Mesothelial cell of epicardium (in vitro differentiated cells): ENCODE measurements around the gene MVB12B. TPM values are rescaled to one million over a fixed set of nuclear protein-coding genes. Genes with fewer than 3 reads are reported as not detected.

Experiments used
- DNase-seq, 2 experiments: peaks; one replicate each; pipeline ENCODE4 v3.0.0; 2021; ENCODE audit warnings: low spot score in 2 of 2; ENCODE audit not compliant: unreplicated experiment in 2 of 2
- H3K27ac Mint-ChIP-seq: 2 replicates; pipeline ENCODE4 v1.8.0; 2021; ENCODE audit warnings: mixed read lengths
- H3K27me3 Mint-ChIP-seq: 2 replicates; pipeline ENCODE4 v1.8.0; 2021; ENCODE audit warnings: low read depth, mixed read lengths
- H3K36me3 Mint-ChIP-seq: 2 replicates; pipeline ENCODE4 v1.8.0; 2021; ENCODE audit warnings: mixed read lengths
- H3K4me1 Mint-ChIP-seq: 2 replicates; pipeline ENCODE4 v1.8.0; 2021; ENCODE audit warnings: mixed read lengths
- H3K4me3 Mint-ChIP-seq: 2 replicates; pipeline ENCODE4 v1.8.0; 2021; ENCODE audit warnings: mild to moderate bottlenecking, moderate library complexity, mixed read lengths
- H3K9me3 Mint-ChIP-seq: 2 replicates; pipeline ENCODE4 v1.8.0; 2021; ENCODE audit warnings: mixed read lengths
- total RNA-seq: library from RNA; stranded (reverse); gene quantifications from 3 replicates; pipeline ENCODE4 v1.2.1, GENCODE V29; 2021
- TF ChIP-seq, protein P1 (sequence below): fragments of 200-600 bp; sonication (generic); IDR thresholded peaks from one replicate; pipeline ENCODE4 v1.5.0; 2021; ENCODE audit warnings: antibody characterized with exemption; ENCODE audit not compliant: unreplicated experiment

The MVB12B gene
- total RNA-seq, 1 donor from 2014 or later, result 43.7 TPM

DNA sequence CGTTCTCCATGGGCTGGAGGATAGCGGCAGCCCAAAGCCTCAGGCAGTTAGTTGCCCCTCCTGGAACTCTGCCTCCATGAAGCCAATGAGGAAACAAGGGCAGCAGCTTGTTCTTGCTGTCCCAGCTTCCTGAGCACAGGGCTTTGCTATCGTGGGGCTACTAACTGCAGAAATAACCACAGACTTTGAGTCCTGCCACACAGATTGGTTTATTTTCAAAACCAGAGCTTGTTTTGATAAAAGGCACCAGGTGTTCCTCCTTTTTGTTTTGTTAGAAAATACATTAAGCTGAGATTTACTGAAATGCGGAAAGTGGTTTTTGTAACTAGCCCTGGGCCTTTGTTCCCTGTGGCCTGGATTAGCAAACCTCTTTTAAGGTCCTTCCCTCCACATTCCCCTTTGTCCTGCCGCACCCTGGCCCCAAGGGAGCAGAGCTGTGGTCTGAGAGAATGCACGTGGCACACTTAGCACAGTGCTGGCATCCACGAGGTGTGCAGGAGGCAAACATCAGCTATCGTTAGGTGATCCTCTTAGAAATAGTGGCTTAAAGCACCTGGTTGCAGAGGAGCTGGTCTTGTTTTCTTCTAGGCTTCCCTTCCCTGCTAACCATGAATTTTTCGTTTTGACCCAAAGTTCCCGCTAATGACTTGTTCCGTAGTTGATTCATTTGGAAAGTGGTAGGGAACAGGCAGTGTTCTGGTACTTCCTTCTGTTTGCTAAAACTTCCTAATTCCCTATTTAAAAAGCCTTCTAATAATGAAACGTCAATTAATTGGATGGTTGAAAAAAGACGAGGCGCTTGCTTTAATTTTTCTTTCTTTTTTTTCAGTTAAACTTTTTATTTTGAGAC lies 21.5 kb downstream of the MVB12B start:
- no peak for DNase-seq
- H3K4me3 Mint-ChIP-seq, result no peak overlapping the region
- no peak overlapping the region for H3K27ac Mint-ChIP-seq
- peaks cover 41% of the 10 kb centered on the region for H3K36me3 Mint-ChIP-seq
- H3K27me3 Mint-ChIP-seq, result no peaks in the 10 kb centered on the region
- peaks cover 30% of the 10 kb centered on the region for H3K4me1 Mint-ChIP-seq
- TF ChIP-seq, protein P1, sequence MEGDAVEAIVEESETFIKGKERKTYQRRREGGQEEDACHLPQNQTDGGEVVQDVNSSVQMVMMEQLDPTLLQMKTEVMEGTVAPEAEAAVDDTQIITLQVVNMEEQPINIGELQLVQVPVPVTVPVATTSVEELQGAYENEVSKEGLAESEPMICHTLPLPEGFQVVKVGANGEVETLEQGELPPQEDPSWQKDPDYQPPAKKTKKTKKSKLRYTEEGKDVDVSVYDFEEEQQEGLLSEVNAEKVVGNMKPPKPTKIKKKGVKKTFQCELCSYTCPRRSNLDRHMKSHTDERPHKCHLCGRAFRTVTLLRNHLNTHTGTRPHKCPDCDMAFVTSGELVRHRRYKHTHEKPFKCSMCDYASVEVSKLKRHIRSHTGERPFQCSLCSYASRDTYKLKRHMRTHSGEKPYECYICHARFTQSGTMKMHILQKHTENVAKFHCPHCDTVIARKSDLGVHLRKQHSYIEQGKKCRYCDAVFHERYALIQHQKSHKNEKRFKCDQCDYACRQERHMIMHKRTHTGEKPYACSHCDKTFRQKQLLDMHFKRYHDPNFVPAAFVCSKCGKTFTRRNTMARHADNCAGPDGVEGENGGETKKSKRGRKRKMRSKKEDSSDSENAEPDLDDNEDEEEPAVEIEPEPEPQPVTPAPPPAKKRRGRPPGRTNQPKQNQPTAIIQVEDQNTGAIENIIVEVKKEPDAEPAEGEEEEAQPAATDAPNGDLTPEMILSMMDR, result no peak
- H3K9me3 Mint-ChIP-seq, result peaks cover 16% of the 10 kb centered on the region

DNA sequence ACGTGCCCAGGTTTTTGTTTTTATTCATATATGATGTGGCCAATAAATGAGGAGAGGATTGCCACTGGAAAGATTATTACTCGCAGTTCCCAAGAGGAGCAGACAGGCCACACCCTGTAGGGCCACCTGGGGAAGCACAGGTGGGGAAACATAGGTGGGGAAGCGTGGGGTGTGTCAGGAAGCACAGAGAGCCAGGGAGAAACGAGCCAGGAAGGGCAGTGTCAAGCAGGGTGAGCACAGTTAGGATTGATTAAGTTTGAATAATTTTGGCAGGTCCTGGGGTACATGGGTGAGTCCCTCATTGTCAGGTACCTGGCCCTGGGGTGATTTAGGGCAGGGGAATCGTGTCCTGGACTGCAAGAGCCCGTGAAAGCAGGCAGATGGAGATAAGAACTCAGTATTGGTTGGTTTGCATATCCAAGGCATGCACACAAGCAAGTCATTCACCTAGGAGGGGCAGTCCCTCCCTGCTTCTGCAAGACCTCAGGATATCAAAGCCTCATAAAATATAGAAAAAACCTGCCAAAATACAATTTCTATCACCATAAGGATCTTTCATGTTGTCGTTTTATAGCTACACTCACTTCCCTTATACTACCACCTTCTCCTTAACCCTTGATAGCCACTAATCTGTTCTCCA lies 22.4 kb downstream of the MVB12B start:
- H3K36me3 Mint-ChIP-seq, result peaks cover 41% of the 10 kb centered on the region
- TF ChIP-seq, protein P1, result no peak
- no peak overlapping the region for H3K4me3 Mint-ChIP-seq
- H3K27ac Mint-ChIP-seq, result no peak overlapping the region
- H3K9me3 Mint-ChIP-seq, result peaks cover 16% of the 10 kb centered on the region
- H3K27me3 Mint-ChIP-seq, result no peaks in the 10 kb centered on the region
- H3K4me1 Mint-ChIP-seq, result peaks cover 30% of the 10 kb centered on the region
- DNase-seq, result no peak

DNA sequence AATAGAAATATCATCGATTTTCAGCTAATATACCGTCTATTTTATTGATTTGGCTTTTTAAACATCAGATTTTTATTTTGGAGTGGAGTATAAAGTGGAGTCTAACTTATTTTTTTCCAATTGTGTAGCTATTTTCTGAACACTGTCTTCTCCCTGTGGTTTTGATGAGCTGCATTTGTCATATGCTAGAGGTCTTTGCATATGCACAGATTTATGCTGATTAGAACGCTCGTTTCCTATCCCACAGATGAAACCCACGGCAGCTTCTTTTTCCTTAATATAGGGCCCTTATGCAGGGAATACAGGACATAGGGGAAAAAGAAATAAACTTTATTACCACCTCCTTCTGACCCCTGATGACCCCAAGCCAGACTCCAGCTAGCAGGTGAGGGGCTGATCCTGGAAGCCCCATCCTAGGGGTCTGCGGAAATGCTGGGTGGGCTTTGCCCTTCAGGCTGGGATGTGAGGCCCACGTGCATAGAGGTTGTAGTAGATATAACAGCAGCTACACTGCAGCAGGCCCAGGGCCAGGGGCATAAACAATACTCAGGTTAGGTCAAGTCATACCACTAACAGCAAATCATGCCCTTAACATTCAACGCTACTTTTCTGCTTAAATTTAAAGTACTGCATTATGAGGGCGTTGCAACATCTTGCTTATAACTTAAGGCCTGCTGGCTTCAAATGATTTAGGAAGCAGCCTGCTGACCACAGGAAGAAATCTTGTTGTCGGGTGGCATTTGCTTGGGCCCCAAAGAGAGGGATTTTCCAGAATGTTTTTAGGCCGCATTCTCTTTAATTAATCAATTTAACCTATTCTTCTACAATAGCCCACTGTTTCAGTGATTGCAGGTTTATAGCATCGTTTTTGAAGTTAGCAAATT lies 28.5 kb downstream of the MVB12B start:
- Mint-ChIP-seq H3K4me1 (peaks cover 7% of the 10 kb centered on the region), H3K9me3 (peaks cover 46% of the 10 kb centered on the region), H3K36me3 (peaks cover 48% of the 10 kb centered on the region), H3K27ac (no peak overlapping the region), H3K27me3 (no peaks in the 10 kb centered on the region), H3K4me3 (no peak overlapping the region)
- DNase-seq, result no peak
- TF ChIP-seq, protein P1, result no peak

DNA sequence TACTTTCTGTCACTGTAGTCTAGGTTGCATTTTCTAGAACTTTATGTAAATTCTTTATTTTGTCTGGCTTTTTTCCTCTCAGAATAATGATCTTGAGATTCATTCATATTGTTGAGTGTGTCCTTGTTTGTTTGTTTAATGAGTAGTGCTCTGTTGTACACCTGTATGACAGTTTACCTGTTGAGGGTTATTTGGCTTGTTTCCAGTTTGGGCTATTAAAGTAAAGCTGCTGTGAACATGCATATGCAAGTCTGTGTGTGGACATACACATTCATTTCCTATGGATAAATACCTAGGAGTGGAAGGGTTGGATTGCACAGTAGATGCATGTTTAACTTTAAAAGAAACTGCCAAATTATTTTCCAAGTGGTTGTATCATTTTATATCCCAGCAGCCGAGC lies 30.4 kb downstream of the MVB12B start:
- H3K27me3 Mint-ChIP-seq, result no peaks in the 10 kb centered on the region
- peaks cover 53% of the 10 kb centered on the region for H3K9me3 Mint-ChIP-seq
- no peak overlapping the region for H3K4me3 Mint-ChIP-seq
- no peak overlapping the region for H3K27ac Mint-ChIP-seq
- H3K36me3 Mint-ChIP-seq, result peaks cover 54% of the 10 kb centered on the region
- TF ChIP-seq, protein P1, result no peak
- H3K4me1 Mint-ChIP-seq, result peaks cover 7% of the 10 kb centered on the region
- DNase-seq, result no peak

DNA sequence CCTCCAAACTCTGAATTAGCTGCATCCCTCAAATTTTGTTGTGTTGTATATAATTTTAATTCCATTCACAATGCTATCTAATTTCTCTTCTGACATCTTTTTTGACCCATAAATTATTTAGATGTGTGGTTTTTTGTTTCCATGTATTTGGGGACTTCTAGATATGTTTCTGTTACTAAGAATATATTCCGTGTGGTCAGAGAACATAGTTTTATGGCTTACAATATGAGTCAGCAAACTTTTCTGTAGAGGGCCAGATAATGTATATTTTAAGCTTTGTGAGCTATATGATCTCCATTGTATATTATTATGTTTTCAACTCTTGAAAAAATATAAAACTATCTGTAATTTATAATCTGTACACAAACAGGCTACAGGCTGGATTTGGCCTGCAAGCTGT lies 33.4 kb downstream of the MVB12B start:
- Mint-ChIP-seq H3K4me3 (no peak overlapping the region), H3K27ac (no peak overlapping the region)

More for the DNA sequence above, 33.4 kb downstream of the MVB12B start:
- DNase-seq, result no peak
- Mint-ChIP-seq H3K27me3 (no peaks in the 10 kb centered on the region), H3K4me1 (no peaks in the 10 kb centered on the region), H3K9me3 (peaks cover 68% of the 10 kb centered on the region), H3K36me3 (peaks cover 69% of the 10 kb centered on the region)
- TF ChIP-seq, protein P1, result no peak
